OCI-LY3 (cell line): ENCODE results near the gene ADCYAP1.

Source experiments
- EZH2phosphoT487 ChIP-seq: fragments of 200-600 bp; shearing (Covaris generic); IDR thresholded peaks from 2 replicates; pipeline ENCODE4 v1.6.1; 2018; ENCODE audit warnings: antibody characterized with exemption, mixed run types, low read depth
- TF ChIP-seq, protein P1 (sequence below): fragments of 200-600, 300-600 bp; sonication (generic); IDR thresholded peaks from 2 replicates; pipeline ENCODE4 v1.5.1; 2014; ENCODE audit warnings: antibody characterized with exemption, low read length, low read depth

DNA sequence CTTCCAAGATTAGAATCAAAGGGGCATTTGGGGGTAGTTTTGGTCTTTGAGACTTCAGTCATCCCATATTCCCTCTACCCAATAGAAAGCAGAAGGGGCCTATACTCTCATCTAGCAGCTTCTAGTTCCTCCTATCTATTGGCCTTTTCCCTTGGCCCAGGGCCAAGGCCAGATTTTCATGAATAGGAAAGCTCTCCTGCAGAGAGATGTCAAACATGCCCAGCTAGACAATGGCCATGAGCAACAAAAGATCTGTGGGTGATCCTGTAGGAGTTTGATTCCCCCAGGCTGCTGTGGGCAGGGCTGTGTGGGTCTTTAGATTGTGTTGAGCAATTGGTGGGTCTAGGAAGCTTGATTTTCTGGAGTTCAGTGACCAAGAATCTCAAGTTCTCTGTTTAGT lies 2.9 kb upstream of the ADCYAP1 start:
- TF ChIP-seq, protein P1, sequence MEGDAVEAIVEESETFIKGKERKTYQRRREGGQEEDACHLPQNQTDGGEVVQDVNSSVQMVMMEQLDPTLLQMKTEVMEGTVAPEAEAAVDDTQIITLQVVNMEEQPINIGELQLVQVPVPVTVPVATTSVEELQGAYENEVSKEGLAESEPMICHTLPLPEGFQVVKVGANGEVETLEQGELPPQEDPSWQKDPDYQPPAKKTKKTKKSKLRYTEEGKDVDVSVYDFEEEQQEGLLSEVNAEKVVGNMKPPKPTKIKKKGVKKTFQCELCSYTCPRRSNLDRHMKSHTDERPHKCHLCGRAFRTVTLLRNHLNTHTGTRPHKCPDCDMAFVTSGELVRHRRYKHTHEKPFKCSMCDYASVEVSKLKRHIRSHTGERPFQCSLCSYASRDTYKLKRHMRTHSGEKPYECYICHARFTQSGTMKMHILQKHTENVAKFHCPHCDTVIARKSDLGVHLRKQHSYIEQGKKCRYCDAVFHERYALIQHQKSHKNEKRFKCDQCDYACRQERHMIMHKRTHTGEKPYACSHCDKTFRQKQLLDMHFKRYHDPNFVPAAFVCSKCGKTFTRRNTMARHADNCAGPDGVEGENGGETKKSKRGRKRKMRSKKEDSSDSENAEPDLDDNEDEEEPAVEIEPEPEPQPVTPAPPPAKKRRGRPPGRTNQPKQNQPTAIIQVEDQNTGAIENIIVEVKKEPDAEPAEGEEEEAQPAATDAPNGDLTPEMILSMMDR, result no peak
- TF ChIP-seq EZH2phosphoT487, result no peak
